Cardiac muscle cell (in vitro differentiated cells and primary cell): Measurements from ENCODE around the gene ALG11. TPM values are rescaled to one million over a fixed set of nuclear protein-coding genes. Genes with fewer than 3 reads are reported as not detected.

Experiments
- DNase-seq, 2 donors: peaks; one replicate each; pipeline versions ENCODE4 v3.0.0 to v3.0.0-alpha.2; 2010 to 2017; ENCODE audit warnings: low read depth in 1 of 2, low spot score in 1 of 2
- H3K27ac ChIP-seq: fragments of 200-600 bp; sonication (generic); 2 replicates; pipeline ENCODE4 v1.5.1; 2016
- H3K27me3 ChIP-seq: fragments of 200-600 bp; sonication (generic); 2 replicates; pipeline ENCODE4 v1.6.0; 2016; ENCODE audit warnings: control low read depth
- H3K36me3 ChIP-seq: fragments of 200-600 bp; sonication (generic); 2 replicates; pipeline ENCODE4 v1.5.1; 2016; ENCODE audit warnings: control low read depth
- H3K4me1 ChIP-seq: fragments of 200-600 bp; sonication (generic); 2 replicates; pipeline ENCODE4 v1.8.1; 2017; ENCODE audit warnings: low read depth, mild to moderate bottlenecking, mixed run types
- H3K4me3 ChIP-seq: fragments of 200-600 bp; sonication (generic); 2 replicates; pipeline ENCODE4 v1.5.1; 2016; ENCODE audit warnings: mild to moderate bottlenecking
- H3K9me3 ChIP-seq: fragments of 200-600 bp; sonication (generic); 2 replicates; pipeline ENCODE4 v1.5.1; 2017; ENCODE audit warnings: low read depth, mild to moderate bottlenecking, control low read depth
- polyA plus RNA-seq: library from polyadenylated mRNA; unstranded; fragments of >200 nt; fragmentation: Nextera tagmentation; extraction: Ambion mirVana; gene quantifications from 2 replicates; pipeline ENCODE4 v1.2.1, GENCODE V29; 2016
- total RNA-seq: library from RNA; depleted of rRNA; stranded (reverse); fragments of >200 nt; gene quantifications from 2 replicates; pipeline ENCODE4 v1.2.3, GENCODE V29; 2016
- TF ChIP-seq, protein P1 (sequence below): IDR thresholded peaks from 2 replicates; pipeline ENCODE4 v1.5.1; 2012; ENCODE audit warnings: low read depth, mild to moderate bottlenecking, low read length

The ALG11 gene
- total and polyA plus RNA-seq, 2 experiments from 2014 or later, result 24.8 to 27.8 TPM

DNA sequence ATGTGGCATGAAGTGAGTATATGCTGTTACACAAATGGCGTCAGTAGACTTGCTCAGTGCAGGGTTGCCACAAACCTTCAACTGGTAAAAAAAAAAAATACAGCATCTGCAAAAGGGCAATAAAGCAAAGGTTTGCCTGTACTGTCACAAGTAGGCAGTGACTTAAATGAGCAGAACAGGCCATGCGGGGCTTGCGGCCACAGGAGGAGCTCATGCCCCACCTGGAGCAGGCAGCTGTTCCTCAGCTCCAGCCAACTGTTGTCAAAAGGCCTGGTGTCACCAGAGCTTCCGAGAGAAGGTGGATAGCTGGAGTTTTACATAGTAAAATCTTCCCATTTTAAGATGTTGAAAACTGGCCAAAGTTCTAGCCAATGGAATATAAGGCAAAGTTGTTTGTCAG is 8.7 kb upstream of the ALG11 start:
- H3K36me3 ChIP-seq, result no peaks in the 10 kb centered on the region
- no peak for DNase-seq
- no peak overlapping the region for H3K27ac ChIP-seq
- no peaks in the 10 kb centered on the region for H3K9me3 ChIP-seq
- TF ChIP-seq, protein P1, sequence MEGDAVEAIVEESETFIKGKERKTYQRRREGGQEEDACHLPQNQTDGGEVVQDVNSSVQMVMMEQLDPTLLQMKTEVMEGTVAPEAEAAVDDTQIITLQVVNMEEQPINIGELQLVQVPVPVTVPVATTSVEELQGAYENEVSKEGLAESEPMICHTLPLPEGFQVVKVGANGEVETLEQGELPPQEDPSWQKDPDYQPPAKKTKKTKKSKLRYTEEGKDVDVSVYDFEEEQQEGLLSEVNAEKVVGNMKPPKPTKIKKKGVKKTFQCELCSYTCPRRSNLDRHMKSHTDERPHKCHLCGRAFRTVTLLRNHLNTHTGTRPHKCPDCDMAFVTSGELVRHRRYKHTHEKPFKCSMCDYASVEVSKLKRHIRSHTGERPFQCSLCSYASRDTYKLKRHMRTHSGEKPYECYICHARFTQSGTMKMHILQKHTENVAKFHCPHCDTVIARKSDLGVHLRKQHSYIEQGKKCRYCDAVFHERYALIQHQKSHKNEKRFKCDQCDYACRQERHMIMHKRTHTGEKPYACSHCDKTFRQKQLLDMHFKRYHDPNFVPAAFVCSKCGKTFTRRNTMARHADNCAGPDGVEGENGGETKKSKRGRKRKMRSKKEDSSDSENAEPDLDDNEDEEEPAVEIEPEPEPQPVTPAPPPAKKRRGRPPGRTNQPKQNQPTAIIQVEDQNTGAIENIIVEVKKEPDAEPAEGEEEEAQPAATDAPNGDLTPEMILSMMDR, result no peak
- H3K4me1 ChIP-seq, result peaks cover 7% of the 10 kb centered on the region
- no peak overlapping the region for H3K4me3 ChIP-seq
- H3K27me3 ChIP-seq, result no peaks in the 10 kb centered on the region

DNA sequence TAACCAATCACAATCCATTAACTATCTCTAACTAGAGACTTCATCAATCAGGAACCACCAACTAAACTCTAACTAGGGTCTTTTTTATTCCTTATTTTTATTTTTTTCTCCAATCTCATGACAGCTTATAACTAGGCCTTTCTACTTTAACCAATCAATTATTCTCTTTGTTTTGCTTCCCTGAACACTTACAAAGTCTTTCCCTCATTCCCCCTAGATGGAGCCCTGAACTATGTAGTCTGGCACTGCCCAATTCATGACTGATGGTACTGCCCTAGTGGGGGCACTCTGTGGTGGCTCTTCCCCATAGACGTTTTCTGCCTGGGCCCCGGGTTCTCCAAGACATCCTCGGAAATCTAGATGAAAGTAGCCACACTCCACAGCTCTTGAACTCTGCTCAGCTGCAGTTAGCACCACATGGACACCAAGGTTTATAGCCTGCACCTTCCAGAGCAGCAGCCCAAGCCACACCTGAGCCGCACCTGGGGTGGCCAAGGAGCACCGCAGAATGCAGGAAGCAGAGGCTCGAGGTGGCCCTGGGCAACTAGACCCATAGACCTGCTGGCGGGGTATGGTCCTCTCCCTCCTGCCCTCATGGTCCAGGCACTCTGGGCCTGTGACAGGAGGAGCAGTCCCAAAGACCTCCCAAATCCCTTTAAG is 7.6 kb upstream of the ALG11 start:
- TF ChIP-seq, protein P1, result no peak
- Histone ChIP-seq H3K4me1 (no peaks in the 10 kb centered on the region), H3K9me3 (no peaks in the 10 kb centered on the region)

DNA sequence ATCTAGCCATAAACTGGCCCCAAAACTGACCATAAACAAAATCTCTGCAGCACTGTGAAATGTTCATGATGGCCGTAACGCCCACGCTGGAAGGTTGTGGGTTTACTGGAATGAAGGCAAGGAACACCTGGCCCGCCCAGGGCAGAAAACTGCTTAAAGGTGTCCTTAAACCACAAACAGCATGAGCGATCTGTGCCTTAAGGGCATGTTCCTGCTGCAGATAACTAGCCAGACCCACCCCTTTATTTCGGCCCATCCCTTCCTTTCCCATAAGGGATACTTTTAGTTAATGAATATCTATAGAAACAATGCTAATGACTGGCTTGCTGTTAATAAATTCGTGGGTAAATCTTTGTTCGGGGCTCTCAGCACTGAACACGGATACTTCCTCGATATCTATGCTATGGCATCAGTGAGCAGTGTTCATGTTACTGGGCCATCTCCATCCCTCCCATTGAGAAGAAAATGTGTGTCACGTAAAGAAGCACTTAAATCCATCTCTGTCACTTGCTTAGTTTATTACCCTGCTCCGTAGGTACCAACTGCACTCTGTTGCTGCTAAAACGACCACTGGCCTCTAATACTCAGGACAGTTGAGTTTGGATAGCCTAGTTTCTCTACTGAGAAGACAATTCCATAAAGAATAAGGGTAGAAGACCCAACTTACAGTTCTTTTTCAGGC is 6.2 kb upstream of the ALG11 start:
- Histone ChIP-seq H3K4me1 (no peaks in the 10 kb centered on the region), H3K36me3 (no peaks in the 10 kb centered on the region), H3K4me3 (no peak overlapping the region), H3K27ac (no peak overlapping the region), H3K27me3 (peaks cover 13% of the 10 kb centered on the region), H3K9me3 (no peaks in the 10 kb centered on the region)
- TF ChIP-seq, protein P1, result no peak
- DNase-seq, result no peak

More for the DNA sequence above, 7.6 kb upstream of the ALG11 start:
- DNase-seq, result no peak
- Histone ChIP-seq H3K36me3 (no peaks in the 10 kb centered on the region), H3K27ac (no peak overlapping the region), H3K27me3 (peaks cover under 1% of the 10 kb centered on the region), H3K4me3 (no peak overlapping the region)

DNA sequence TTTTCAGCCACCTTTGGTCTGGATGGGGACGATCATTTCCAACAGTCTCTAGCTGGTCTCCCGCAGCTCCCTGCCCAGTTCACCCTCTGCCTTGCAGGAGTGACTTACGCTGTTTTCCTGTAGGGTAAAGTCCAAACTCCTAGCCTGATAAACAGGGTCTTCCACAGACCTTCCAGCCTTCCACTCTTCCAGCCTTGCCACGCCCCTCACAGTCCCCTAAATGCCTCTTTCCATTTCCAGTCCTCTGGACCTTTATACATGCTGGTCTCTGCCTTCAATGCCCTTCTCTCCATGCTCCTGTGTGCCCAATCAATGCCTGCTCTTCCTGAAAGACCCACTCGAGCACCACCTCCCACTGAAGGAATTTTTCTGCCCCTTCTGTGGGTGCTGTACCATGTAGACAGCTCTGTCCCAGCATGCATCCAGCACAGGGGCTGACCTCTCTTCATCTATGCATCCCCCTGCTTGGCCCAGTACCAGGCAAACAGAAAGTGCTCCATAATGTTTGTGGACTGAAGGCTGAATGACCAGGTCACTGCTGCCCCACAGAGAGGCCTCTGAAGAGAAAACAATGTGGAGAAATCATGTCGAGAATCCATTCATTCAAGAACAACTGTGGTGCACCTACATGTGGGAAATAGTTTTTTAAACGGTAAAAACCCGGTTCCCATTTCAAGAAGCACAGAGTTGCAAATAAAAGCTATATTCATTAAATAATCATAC is 5.5 kb upstream of the ALG11 start:
- H3K27ac ChIP-seq, result no peak overlapping the region
- no peak overlapping the region for H3K4me3 ChIP-seq
- H3K4me1 ChIP-seq, result no peaks in the 10 kb centered on the region
- TF ChIP-seq, protein P1, result no peak
- DNase-seq, result no peak
- H3K36me3 ChIP-seq, result no peaks in the 10 kb centered on the region
- no peaks in the 10 kb centered on the region for H3K9me3 ChIP-seq
- peaks cover 14% of the 10 kb centered on the region for H3K27me3 ChIP-seq

DNA sequence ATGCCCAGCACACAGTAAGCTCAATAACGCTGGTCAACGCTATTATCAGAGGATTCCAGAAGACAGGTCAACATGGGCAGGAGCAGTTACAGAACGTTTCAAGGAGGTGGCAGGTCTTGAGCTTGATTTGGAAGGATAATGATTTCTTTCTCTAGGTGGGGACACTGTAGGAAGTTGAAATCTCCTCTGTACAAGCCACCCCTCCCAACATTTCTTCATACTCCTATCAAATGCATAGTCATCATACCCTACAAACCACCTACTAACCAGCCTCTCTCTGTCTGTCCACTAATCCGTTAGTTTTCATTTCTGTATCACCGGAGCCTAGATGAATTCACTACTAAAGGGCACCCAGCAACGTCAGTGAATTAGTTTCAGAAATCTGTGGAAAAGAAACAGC is 2.3 kb upstream of the ALG11 start:
- TF ChIP-seq, protein P1, result no peak
- peaks cover 3% of the 10 kb centered on the region for H3K4me1 ChIP-seq
- H3K27me3 ChIP-seq, result peaks cover 14% of the 10 kb centered on the region
- H3K36me3 ChIP-seq, result no peaks in the 10 kb centered on the region
- no peak for DNase-seq
- H3K9me3 ChIP-seq, result no peaks in the 10 kb centered on the region
- H3K27ac ChIP-seq, result no peak overlapping the region
- H3K4me3 ChIP-seq, result no peak overlapping the region
